Panc1 (cell line): ENCODE measurements around the gene USP9X.

Experiments
- CTCF ChIP-seq: fragments of 450-650 bp; IDR thresholded peaks from 2 replicates; pipeline ENCODE4 v1.5.1; 2017; ENCODE audit warnings: mild to moderate bottlenecking
- POLR2AphosphoS5 ChIP-seq: IDR thresholded peaks from 2 replicates; pipeline ENCODE4 v1.6.1; 2012; ENCODE audit warnings: mild to moderate bottlenecking, low read depth, low read length, moderate library complexity
- TCF7L2 ChIP-seq: IDR thresholded peaks from 2 replicates; pipeline ENCODE4 v1.6.1; 2011; ENCODE audit warnings: mild to moderate bottlenecking, low read depth, low read length, inconsistent platforms

GRCh38 chrX:41176263-41176662, 91.0 kb downstream of the USP9X start:
- TF ChIP-seq CTCF, result no peak
- no peak for TF ChIP-seq POLR2AphosphoS5
- no peak for TF ChIP-seq TCF7L2
